ENCODE results near the gene HP1BP3. TPM values are rescaled to one million over a fixed set of nuclear protein-coding genes. Genes with fewer than 3 reads are reported as not detected.

Gene HP1BP3
- total RNA-seq, 4 donors from 2014 or later, result 221 to 322 (median 237) TPM

GRCh38 chr1:20706841-20707240 is 80.3 kb downstream of the HP1BP3 start:
- peaks cover 19% of the 10 kb centered on the region for H3K27me3 ChIP-seq
- no peak for ATAC-seq
- 30 to 41% methylated on average over 2 to 4 of the region's 5 CpGs for WGBS, 2 donors (ENCODE audit: low coverage in 1 of 2)

GRCh38 chr1:20705203-20705755 is 81.8 kb downstream of the HP1BP3 start:
- no peak overlapping the region for H3K27ac ChIP-seq
- H3K27me3 ChIP-seq, result peaks cover 6% of the 10 kb centered on the region
- 68 to 88% methylated on average over 3 to 15 of the region's 15 CpGs for WGBS, 2 donors (ENCODE audit: low coverage in 1 of 2)

More at GRCh38 chr1:20706841-20707240, 80.3 kb downstream of the HP1BP3 start:
- Histone ChIP-seq H3K36me3 (no peaks in the 10 kb centered on the region), H3K9me3 (no peaks in the 10 kb centered on the region), H3K4me3 (no peak overlapping the region), H3K4me1 (no peaks in the 10 kb centered on the region), H3K27ac (no peak overlapping the region)
- TF ChIP-seq POLR2AphosphoS5 (IDR thresholded peaks at IDR 0.05), result no peak
- no peak for TF ChIP-seq POLR2A (IDR thresholded peaks at IDR 0.05)
- TF ChIP-seq EP300 (IDR thresholded peaks at IDR 0.05), result no peak
- no peak for TF ChIP-seq CTCF (IDR thresholded peaks at IDR 0.05)

DNA sequence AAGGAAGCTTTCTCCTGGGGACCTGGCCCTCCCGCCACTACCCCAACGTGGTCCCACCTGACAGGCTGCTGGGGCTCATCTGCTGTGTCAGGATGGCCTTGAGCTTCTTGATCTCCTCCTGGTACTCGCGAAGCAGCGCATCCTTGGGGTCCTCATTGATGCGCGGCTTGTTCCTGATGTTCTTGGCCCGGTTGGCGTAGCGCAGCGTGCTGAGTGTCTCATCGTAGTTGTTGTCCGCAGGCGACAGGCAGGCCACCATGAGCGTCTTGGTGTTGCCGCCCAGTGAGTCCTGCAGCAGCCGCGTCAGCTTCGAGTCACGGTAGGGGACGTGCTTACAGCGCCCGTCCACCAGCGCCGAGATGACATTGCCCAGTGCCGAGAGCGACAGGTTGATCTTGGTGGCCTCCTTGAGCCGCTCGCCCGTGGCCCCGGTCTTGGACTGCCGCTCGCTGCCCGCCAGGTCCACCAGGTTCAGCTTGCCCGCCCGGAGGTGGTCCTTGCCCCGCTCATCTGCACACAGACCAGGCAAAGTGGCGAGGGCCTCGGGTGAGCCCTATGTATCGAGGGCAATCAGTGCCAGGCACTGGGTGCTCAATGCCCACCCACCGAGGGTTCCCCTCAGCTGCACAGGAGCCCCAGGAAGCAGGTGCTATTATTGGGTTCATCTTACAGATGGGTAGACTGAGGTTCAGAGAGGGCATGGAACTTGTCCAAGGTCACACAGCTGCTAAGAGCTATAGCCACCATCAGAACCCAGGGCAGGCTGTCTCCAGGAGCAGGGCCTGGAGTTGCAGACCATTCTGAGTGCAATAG is 82.5 kb downstream of the HP1BP3 start:
- TF ChIP-seq CTCF (IDR thresholded peaks at IDR 0.05) (no peak), POLR2AphosphoS5 (IDR thresholded peaks at IDR 0.05) (no peak), POLR2A (IDR thresholded peaks at IDR 0.05) (no peak), EP300 (IDR thresholded peaks at IDR 0.05) (no peak)
- H3K27me3 ChIP-seq, result no peaks in the 10 kb centered on the region
- no peaks in the 10 kb centered on the region for H3K9me3 ChIP-seq
- H3K4me1 ChIP-seq, result no peaks in the 10 kb centered on the region
- no peak for ATAC-seq
- no peaks in the 10 kb centered on the region for H3K36me3 ChIP-seq
- H3K4me3 ChIP-seq, result no peak overlapping the region
- no peak overlapping the region for H3K27ac ChIP-seq
- WGBS, 2 donors (ENCODE audit: low coverage in 1 of 2), result 94% methylated on average over 7 of the region's 41 CpGs; no CpG with 5 or more reads in 1 of the 2 donors

More at GRCh38 chr1:20705203-20705755, 81.8 kb downstream of the HP1BP3 start:
- H3K4me3 ChIP-seq, result no peak overlapping the region
- ATAC-seq, result no peak
- H3K9me3 ChIP-seq, result no peaks in the 10 kb centered on the region
- no peaks in the 10 kb centered on the region for H3K4me1 ChIP-seq
- TF ChIP-seq EP300 (IDR thresholded peaks at IDR 0.05) (no peak), CTCF (IDR thresholded peaks at IDR 0.05) (no peak), POLR2AphosphoS5 (IDR thresholded peaks at IDR 0.05) (no peak), POLR2A (IDR thresholded peaks at IDR 0.05) (no peak)
- no peaks in the 10 kb centered on the region for H3K36me3 ChIP-seq

GRCh38 chr1:20703124-20703756 is 83.9 kb downstream of the HP1BP3 start:
- no peak overlapping the region for H3K4me3 ChIP-seq
- H3K27ac ChIP-seq, result no peak overlapping the region
- H3K27me3 ChIP-seq, result no peaks in the 10 kb centered on the region
- no peak for TF ChIP-seq EP300 (IDR thresholded peaks at IDR 0.05)
- TF ChIP-seq CTCF (IDR thresholded peaks at IDR 0.05), result no peak
- H3K4me1 ChIP-seq, result peaks cover 0 to 3% (median 0%) of the 10 kb centered on the region in 3 donors
- WGBS, 2 donors (ENCODE audit: low coverage in 1 of 2), result 81 to 87% methylated on average over 3 to 4 of the region's 4 CpGs
- no peaks in the 10 kb centered on the region for H3K9me3 ChIP-seq
- no peak for ATAC-seq
- H3K36me3 ChIP-seq, result no peaks in the 10 kb centered on the region

Data from gastroesophageal sphincter (tissue), 4 donors.